Measurements from ENCODE around the gene GET3. TPM values are rescaled to one million over a fixed set of nuclear protein-coding genes. Genes with fewer than 3 reads are reported as not detected.

Gene GET3
- total and polyA plus RNA-seq, 7 experiments from 2014 or later = 22.6 to 60.3 (median 32.0) TPM

DNA sequence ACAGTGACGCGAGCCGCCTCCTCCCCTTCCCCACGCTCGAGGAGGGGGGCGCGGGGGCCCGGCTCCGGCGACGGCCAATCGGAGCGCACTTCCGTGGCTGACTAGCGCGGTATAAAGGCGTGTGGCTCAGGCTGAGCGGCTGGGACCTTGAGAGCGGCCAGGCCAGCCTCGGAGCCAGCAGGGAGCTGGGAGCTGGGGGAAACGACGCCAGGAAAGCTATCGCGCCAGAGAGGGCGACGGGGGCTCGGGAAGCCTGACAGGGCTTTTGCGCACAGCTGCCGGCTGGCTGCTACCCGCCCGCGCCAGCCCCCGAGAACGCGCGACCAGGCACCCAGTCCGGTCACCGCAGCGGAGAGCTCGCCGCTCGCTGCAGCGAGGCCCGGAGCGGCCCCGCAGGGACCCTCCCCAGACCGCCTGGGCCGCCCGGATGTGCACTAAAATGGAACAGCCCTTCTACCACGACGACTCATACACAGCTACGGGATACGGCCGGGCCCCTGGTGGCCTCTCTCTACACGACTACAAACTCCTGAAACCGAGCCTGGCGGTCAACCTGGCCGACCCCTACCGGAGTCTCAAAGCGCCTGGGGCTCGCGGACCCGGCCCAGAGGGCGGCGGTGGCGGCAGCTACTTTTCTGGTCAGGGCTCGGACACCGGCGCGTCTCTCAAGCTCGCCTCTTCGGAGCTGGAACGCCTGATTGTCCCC lies 54.2 kb downstream of the GET3 start, which contains the start of gene JUNB:
JUNB (plus strand) TSS at position 142 of the 706 bp plus-strand sequence; CDS start at position 428, 286 bp downstream.
- H3K27ac Mint-ChIP-seq = peak within 1 kb of the TSS; percentile 97 to 100 (median 100)
- peaks cover 0 to 2% (median 0%) of the 10 kb centered on the region in 5 donors for H3K27me3 Mint-ChIP-seq
- POLR2A ChIA-PET = interaction anchor here (0.8 to 8.4 kb wide), 30 partner anchors 9 to 1732 kb away, joined by 3 to 621 read pairs (median 5); partner anchors contain the start of genes CALR, DHPS, FBXW9 and GCDH
- Histone ChIP-seq H3K27ac (ENCODE audit: low read depth, low read length) (peak within 1 kb of the TSS; percentile 99), H3K4me1 (ENCODE audit: control insufficient read depth in 2 of 2, insufficient read depth in 2 of 2, low read length in 2 of 2) (peaks cover 30 to 38% of the 10 kb centered on the region in 2 donors), H3K27me3 (ENCODE audit: control insufficient read depth in 2 of 2, insufficient read depth in 2 of 2, low read length in 2 of 2) (no peaks in the 10 kb centered on the region), H3K36me3 (ENCODE audit: control insufficient read depth in 2 of 3, insufficient read depth in 3 of 3, low read length in 3 of 3) (peaks cover 0 to 20% (median 0%) of the 10 kb centered on the region in 3 experiments), H3K9me3 (ENCODE audit: control insufficient read depth in 2 of 3, low read length in 3 of 3) (no peaks in the 10 kb centered on the region), H3K4me3 (ENCODE audit: low read length) (peak within 1 kb of the TSS; percentile 98)
- peaks cover 0 to 27% (median 0%) of the 10 kb centered on the region in 11 donors for H3K9me3 Mint-ChIP-seq
- H3K4me3 Mint-ChIP-seq = peak within 1 kb of the TSS; percentile 89 to 98 (median 94)
- CTCF ChIA-PET = interaction anchor here (0.5 to 3.7 kb wide), 8 partner anchors 9 to 188 kb away, joined by 3 to 71 read pairs (median 6); partner anchors contain the start of gene HOOK2
- ATAC-seq (peak; percentile 60), DNase-seq (peak; percentile 97 to 99 (median 99))
- peaks cover 0 to 6% (median 0%) of the 10 kb centered on the region in 5 donors for H3K36me3 Mint-ChIP-seq
- peaks cover 29 to 50% (median 41%) of the 10 kb centered on the region in 7 donors for H3K4me1 Mint-ChIP-seq
- intact Hi-C loops (cut with micrococcal nuclease) = loop anchor here (1.0 to 5.0 kb wide), 13 partner anchors 9 to 1727 kb away; partner anchors contain the start of genes CALR (in 2 of the 2), IER2 (in 2 of the 2), STX10 (in 2 of the 2) and DHPS (in 1 of the 2)

DNA sequence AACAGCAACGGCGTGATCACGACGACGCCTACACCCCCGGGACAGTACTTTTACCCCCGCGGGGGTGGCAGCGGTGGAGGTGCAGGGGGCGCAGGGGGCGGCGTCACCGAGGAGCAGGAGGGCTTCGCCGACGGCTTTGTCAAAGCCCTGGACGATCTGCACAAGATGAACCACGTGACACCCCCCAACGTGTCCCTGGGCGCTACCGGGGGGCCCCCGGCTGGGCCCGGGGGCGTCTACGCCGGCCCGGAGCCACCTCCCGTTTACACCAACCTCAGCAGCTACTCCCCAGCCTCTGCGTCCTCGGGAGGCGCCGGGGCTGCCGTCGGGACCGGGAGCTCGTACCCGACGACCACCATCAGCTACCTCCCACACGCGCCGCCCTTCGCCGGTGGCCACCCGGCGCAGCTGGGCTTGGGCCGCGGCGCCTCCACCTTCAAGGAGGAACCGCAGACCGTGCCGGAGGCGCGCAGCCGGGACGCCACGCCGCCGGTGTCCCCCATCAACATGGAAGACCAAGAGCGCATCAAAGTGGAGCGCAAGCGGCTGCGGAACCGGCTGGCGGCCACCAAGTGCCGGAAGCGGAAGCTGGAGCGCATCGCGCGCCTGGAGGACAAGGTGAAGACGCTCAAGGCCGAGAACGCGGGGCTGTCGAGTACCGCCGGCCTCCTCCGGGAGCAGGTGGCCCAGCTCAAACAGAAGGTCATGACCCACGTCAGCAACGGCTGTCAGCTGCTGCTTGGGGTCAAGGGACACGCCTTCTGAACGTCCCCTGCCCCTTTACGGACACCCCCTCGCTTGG lies 55.0 kb downstream of the GET3 start:
- H3K9me3 Mint-ChIP-seq = peaks cover 0 to 27% (median 0%) of the 10 kb centered on the region in 11 donors
- Histone ChIP-seq H3K4me3 (ENCODE audit: low read length) (peak overlapping the region; percentile 98), H3K27ac (ENCODE audit: low read depth, low read length) (peak overlapping the region; percentile 99), H3K4me1 (ENCODE audit: control insufficient read depth in 2 of 2, insufficient read depth in 2 of 2, low read length in 2 of 2) (peaks cover 30 to 36% of the 10 kb centered on the region in 2 donors), H3K36me3 (ENCODE audit: control insufficient read depth in 2 of 3, insufficient read depth in 3 of 3, low read length in 3 of 3) (peaks cover 0 to 20% (median 0%) of the 10 kb centered on the region in 3 experiments), H3K27me3 (ENCODE audit: control insufficient read depth in 2 of 2, insufficient read depth in 2 of 2, low read length in 2 of 2) (no peaks in the 10 kb centered on the region), H3K9me3 (ENCODE audit: control insufficient read depth in 2 of 3, low read length in 3 of 3) (no peaks in the 10 kb centered on the region)
- CTCF ChIA-PET = interaction anchor here (0.5 to 3.7 kb wide), 9 partner anchors 8 to 188 kb away, joined by 3 to 71 read pairs (median 6); partner anchors contain the start of gene HOOK2
- H3K36me3 Mint-ChIP-seq = peaks cover 0 to 9% (median 0%) of the 10 kb centered on the region in 5 donors
- ATAC-seq (no peak), DNase-seq (peak; percentile 53 to 82 (median 75))
- intact Hi-C loops (cut with micrococcal nuclease) = loop anchor here (2.0 to 5.0 kb wide), 10 partner anchors 15 to 1700 kb away; partner anchors contain the start of genes CALR (in 2 of the 2), IER2 (in 2 of the 2), STX10 (in 2 of the 2) and RNASEH2A (in 1 of the 2)
- peaks cover 0 to 2% (median 0%) of the 10 kb centered on the region in 5 donors for H3K27me3 Mint-ChIP-seq
- peak overlapping the region; percentile 97 to 100 (median 100) for H3K27ac Mint-ChIP-seq
- peak overlapping the region; percentile 89 to 98 (median 94) for H3K4me3 Mint-ChIP-seq
- POLR2A ChIA-PET = interaction anchor here (0.6 to 8.4 kb wide), 35 partner anchors 8 to 1417 kb away, joined by 3 to 621 read pairs (median 5); partner anchors contain the start of genes CALR, DHPS, DNASE2 and FBXW9
- peaks cover 30 to 52% (median 40%) of the 10 kb centered on the region in 7 donors for H3K4me1 Mint-ChIP-seq

DNA sequence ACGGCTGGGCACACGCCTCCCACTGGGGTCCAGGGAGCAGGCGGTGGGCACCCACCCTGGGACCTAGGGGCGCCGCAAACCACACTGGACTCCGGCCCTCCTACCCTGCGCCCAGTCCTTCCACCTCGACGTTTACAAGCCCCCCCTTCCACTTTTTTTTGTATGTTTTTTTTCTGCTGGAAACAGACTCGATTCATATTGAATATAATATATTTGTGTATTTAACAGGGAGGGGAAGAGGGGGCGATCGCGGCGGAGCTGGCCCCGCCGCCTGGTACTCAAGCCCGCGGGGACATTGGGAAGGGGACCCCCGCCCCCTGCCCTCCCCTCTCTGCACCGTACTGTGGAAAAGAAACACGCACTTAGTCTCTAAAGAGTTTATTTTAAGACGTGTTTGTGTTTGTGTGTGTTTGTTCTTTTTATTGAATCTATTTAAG lies 55.6 kb downstream of the GET3 start:
- Histone ChIP-seq H3K36me3 (ENCODE audit: control insufficient read depth in 2 of 3, insufficient read depth in 3 of 3, low read length in 3 of 3) (peaks cover 0 to 20% (median 0%) of the 10 kb centered on the region in 3 experiments), H3K27me3 (ENCODE audit: control insufficient read depth in 2 of 2, insufficient read depth in 2 of 2, low read length in 2 of 2) (no peaks in the 10 kb centered on the region), H3K4me3 (ENCODE audit: low read length) (peak overlapping the region; percentile 98), H3K9me3 (ENCODE audit: control insufficient read depth in 2 of 3, low read length in 3 of 3) (no peaks in the 10 kb centered on the region), H3K27ac (ENCODE audit: low read depth, low read length) (peak overlapping the region; percentile 99), H3K4me1 (ENCODE audit: control insufficient read depth in 2 of 2, insufficient read depth in 2 of 2, low read length in 2 of 2) (peaks cover 30 to 36% of the 10 kb centered on the region in 2 donors)
- POLR2A ChIA-PET = interaction anchor here (0.6 to 8.4 kb wide), 28 partner anchors 7 to 1574 kb away, joined by 3 to 621 read pairs (median 6); partner anchors contain the start of genes CALR, DHPS, DNASE2 and FBXW9
- peaks cover 30 to 52% (median 40%) of the 10 kb centered on the region in 7 donors for H3K4me1 Mint-ChIP-seq
- peaks cover 0 to 2% (median 0%) of the 10 kb centered on the region in 5 donors for H3K27me3 Mint-ChIP-seq
- H3K27ac Mint-ChIP-seq = peak overlapping the region; percentile 97 to 100 (median 100)
- CTCF ChIA-PET = interaction anchor here (0.9 to 3.7 kb wide), 7 partner anchors 8 to 116 kb away, joined by 4 to 71 read pairs (median 7); partner anchors contain the start of gene HOOK2
- H3K4me3 Mint-ChIP-seq = peak overlapping the region; percentile 89 to 98 (median 94)
- ATAC-seq = no peak
- peaks cover 0 to 27% (median 0%) of the 10 kb centered on the region in 11 donors for H3K9me3 Mint-ChIP-seq
- no peak for DNase-seq
- intact Hi-C loops (cut with micrococcal nuclease) = loop anchor here (1.0 to 5.0 kb wide), 11 partner anchors 14 to 1701 kb away; partner anchors contain the start of genes CALR (in 2 of the 2), IER2 (in 2 of the 2), STX10 (in 2 of the 2) and GET3 (in 1 of the 2)
- H3K36me3 Mint-ChIP-seq = peaks cover 0 to 9% (median 0%) of the 10 kb centered on the region in 5 donors

DNA sequence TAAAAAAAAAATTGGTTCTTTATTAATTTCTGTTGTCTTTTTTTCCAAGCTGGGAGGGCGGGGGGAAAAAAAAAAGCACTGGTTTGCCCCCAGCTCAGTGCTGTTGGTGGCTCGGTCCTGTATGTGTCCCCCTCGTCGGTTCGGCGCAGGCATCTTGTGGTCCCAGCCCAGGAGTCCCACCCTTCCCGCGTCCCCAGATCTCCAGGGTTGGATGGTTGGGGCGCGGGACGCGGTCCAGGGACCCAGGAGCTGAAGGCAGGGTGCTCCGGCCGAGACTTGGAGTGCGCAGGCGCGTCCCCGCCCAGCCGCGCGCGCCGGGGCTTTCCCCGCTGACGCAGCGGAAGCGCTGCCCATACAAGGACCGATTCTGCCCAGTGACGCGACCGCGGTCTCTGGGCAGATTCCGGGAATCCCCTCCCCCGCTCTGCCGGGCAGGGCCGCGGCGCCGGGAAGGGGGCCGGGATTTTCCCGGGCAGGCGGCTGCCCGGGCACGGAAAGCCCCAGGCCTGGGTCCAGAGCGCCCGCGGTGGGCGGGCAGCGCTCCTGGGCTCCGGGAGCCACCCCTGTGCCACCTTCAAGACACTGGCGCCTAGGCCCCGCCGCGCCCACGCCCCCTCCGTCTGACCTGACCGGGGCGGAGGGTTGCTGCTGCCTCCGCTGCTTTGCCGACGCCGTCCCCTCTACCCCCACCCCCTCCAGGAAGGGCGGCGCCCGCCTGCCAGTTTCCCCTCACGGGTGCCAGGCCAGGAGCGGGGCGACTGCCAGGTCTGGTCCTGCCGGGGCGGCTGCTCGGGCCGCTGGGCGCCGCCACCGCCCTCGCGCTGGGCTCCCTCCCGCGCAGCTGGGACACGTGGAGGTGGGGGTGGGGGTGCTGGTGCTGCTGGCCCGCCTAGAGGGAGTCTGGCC lies 56.2 kb downstream of the GET3 start:
- POLR2A ChIA-PET = interaction anchor here (0.6 to 8.4 kb wide), 23 partner anchors 7 to 1574 kb away, joined by 3 to 621 read pairs (median 11); partner anchors contain the start of genes CALR, DNASE2, FBXW9 and GCDH
- Histone ChIP-seq H3K36me3 (ENCODE audit: control insufficient read depth in 2 of 3, insufficient read depth in 3 of 3, low read length in 3 of 3) (peaks cover 0 to 20% (median 0%) of the 10 kb centered on the region in 3 experiments), H3K4me1 (ENCODE audit: control insufficient read depth in 2 of 2, insufficient read depth in 2 of 2, low read length in 2 of 2) (peaks cover 30 to 36% of the 10 kb centered on the region in 2 donors), H3K9me3 (ENCODE audit: control insufficient read depth in 2 of 3, low read length in 3 of 3) (no peaks in the 10 kb centered on the region), H3K27me3 (ENCODE audit: control insufficient read depth in 2 of 2, insufficient read depth in 2 of 2, low read length in 2 of 2) (no peaks in the 10 kb centered on the region), H3K27ac (ENCODE audit: low read depth, low read length) (peak overlapping the region; percentile 99), H3K4me3 (ENCODE audit: low read length) (peak overlapping the region; percentile 98)
- intact Hi-C loops (cut with micrococcal nuclease) = loop anchor here (1.0 to 5.0 kb wide), 11 partner anchors 13 to 1701 kb away; partner anchors contain the start of genes CALR (in 2 of the 2), IER2 (in 2 of the 2), STX10 (in 2 of the 2) and GET3 (in 1 of the 2)
- Mint-ChIP-seq H3K27me3 (peaks cover 0 to 2% (median 0%) of the 10 kb centered on the region in 5 donors), H3K27ac (peak overlapping the region; percentile 97 to 100 (median 100)), H3K4me3 (peak overlapping the region; percentile 89 to 98 (median 94)), H3K4me1 (peaks cover 30 to 46% (median 39%) of the 10 kb centered on the region in 7 donors), H3K36me3 (peaks cover 0 to 9% (median 0%) of the 10 kb centered on the region in 5 donors), H3K9me3 (peaks cover 0 to 27% (median 0%) of the 10 kb centered on the region in 11 donors)
- ATAC-seq (peak; percentile 53), DNase-seq (peak; percentile 93 to 99 (median 98))
- CTCF ChIA-PET = interaction anchor here (0.9 to 9.8 kb wide), 8 partner anchors 11 to 117 kb away, joined by 4 to 169 read pairs (median 16); partner anchors contain the start of gene HOOK2
